GM10266 (cell line): Measurements from ENCODE around the gene LETM1.

ENCODE experiments used
- DNase-seq: peaks from one replicate; pipeline ENCODE4 v3.0.0; 2012; ENCODE audit errors: extremely low spot score
- TF ChIP-seq, protein P1 (sequence below): IDR thresholded peaks from 2 replicates; pipeline ENCODE4 v1.5.1; 2012; ENCODE audit warnings: mild to moderate bottlenecking, low read depth; ENCODE audit not compliant: control insufficient read depth, insufficient read depth; ENCODE audit errors: missing control alignments

The LETM1 gene

DNA sequence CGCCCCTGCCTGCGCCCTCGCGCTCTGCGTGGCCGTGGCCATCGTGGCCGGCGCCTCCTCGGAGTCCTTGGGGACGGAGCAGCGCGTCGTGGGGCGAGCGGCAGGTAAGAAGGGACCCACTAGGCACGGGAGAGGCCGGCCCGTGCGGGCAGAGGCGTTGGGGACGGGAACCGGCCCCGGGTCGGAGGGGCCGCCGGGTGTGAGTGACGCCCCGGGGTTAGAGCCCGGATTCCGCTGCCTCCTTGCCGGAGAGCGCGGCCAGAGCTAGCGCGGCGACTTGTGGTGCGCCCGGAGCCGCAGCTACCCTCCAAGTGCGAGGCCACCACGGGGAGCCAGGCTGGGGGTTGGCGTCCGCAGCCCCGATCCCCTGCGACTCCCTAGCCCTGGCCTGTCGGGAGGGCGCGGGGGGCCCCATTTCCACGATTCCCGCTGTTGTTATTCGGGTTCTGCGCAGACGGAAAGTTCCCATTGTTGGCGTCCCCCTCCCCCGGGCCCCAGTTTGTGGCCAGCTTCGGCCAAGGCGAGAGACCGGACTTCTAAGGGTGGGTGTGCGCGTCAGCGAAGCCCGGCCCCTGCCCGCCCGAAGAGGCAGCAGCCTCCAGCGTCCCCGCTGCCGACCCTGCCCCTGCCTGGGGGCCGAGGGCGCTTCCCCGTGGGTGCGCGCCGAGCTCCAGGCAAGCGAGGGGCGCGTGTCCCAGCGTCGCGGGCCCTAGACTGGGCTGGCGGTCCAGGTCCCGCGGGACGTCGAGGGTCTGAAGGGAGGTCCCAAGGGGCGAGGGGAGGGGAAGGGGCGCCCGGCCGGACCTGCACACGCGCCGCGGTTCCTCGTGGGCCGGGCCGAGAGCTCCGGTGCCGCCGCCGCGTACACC, 61.8 kb downstream of the LETM1 start:
- TF ChIP-seq, protein P1, sequence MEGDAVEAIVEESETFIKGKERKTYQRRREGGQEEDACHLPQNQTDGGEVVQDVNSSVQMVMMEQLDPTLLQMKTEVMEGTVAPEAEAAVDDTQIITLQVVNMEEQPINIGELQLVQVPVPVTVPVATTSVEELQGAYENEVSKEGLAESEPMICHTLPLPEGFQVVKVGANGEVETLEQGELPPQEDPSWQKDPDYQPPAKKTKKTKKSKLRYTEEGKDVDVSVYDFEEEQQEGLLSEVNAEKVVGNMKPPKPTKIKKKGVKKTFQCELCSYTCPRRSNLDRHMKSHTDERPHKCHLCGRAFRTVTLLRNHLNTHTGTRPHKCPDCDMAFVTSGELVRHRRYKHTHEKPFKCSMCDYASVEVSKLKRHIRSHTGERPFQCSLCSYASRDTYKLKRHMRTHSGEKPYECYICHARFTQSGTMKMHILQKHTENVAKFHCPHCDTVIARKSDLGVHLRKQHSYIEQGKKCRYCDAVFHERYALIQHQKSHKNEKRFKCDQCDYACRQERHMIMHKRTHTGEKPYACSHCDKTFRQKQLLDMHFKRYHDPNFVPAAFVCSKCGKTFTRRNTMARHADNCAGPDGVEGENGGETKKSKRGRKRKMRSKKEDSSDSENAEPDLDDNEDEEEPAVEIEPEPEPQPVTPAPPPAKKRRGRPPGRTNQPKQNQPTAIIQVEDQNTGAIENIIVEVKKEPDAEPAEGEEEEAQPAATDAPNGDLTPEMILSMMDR: no peak
- DNase-seq: no peak

DNA sequence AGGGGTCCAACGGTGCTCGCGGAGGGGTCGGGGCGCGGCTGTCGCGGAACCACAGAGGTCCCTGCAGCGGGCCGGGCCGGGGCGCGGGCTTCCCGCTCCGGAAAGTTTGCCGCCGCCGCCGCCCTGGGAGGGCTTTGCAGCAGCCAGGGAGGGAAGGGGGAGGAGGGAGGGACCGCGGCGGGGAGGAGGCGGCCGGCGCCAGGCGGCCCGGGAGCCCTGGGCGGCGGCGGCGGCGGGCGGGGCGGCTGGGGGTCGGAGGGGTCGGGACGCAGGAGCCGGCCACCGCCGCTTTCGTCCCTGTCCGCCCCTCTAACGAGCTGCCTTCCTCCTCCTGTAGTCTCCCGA, 62.5 kb downstream of the LETM1 start:
- peak; percentile 75 for DNase-seq
- TF ChIP-seq, protein P1: no peak

DNA sequence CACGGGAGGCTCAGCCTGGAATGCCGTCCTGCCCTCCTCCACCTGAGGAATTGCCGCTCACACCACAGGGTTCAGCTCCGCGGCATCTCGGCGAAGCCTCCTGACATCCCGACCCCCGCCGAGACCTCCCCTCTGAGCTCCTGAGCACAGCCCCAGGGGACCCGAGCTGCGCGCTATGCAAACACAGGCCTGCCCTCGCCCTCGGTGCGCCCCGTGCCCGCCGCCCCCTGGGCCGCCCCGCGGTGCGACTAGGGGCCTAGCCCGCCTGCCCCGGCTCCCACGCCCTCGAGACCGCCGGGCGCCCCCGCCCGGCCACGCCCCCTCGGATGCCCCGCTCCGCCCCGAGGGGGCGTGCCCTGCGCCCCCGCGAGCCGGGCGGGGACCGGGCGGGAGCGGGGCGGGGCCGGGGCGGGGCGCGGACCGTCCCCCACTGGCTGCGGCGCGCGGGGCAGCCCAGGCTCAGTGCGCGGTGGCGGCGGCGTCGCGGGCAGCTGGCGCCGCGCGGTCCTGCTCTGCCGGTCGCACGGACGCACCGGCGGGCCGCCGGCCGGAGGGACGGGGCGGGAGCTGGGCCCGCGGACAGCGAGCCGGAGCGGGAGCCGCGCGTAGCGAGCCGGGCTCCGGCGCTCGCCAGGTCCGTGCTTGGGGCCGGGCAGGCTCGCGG, 63.0 kb downstream of the LETM1 start, which contains the start of gene FGFR3:
TSS of gene FGFR3 (plus strand) at position 462 of the 664 bp plus-strand sequence. CDS start 642 bp downstream, outside the sequence.
- TF ChIP-seq, protein P1: no peak
- peak; percentile 96 for DNase-seq

DNA sequence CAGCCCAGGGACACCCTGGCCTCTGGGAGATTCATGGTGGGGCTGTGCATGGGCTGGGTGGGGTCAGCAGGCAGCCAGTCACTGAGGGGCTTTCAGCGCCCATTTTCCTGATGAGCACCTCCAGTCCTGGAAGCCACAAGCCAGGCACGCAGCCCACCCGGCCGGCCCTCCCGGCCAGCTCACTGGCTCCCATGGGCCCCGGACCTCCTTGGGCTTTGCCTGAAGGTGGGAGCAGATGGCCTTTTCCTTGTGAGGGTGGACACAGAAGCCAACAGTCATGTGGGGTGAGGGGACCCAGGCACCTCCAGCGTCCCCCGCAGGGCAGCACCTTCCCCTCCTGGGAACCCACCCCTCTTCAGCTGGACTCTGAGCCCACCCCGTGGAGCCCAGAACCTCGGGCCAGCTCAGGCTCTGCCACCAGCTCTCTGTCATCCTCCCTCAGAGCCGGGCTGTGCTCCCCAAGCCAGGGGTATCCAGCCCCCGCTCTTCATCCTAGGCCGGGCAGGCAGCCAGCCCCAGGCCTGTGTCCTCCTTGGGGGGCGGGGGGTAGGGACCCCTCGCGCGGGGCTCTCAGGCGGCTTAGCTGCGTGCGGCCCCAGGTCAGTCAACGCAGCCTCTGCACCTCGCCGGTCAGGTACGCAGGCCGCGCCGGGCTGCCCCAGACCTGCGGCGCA, 63.7 kb downstream of the LETM1 start:
- TF ChIP-seq, protein P1: no peak
- no peak for DNase-seq

DNA sequence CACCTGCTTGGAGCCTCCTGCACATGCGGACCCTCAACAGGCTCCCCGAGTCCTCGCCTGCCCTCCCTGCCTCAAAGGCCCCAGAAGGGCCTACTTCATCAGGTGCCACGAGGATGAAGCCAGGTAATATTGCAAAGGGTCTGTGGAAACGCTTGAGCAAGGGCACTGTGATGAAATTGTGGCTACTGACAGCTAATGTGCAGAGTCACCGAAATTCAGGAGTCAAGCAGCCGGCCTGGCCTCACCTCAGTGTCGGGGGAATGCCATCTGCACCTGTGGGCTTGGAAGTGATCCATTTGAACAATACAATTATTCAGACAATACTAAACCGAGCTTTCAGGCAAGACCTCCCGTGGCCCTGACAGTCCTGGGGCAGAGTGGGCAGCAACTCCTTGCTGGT, 66.0 kb downstream of the LETM1 start:
- TF ChIP-seq, protein P1: no peak
- DNase-seq: no peak

DNA sequence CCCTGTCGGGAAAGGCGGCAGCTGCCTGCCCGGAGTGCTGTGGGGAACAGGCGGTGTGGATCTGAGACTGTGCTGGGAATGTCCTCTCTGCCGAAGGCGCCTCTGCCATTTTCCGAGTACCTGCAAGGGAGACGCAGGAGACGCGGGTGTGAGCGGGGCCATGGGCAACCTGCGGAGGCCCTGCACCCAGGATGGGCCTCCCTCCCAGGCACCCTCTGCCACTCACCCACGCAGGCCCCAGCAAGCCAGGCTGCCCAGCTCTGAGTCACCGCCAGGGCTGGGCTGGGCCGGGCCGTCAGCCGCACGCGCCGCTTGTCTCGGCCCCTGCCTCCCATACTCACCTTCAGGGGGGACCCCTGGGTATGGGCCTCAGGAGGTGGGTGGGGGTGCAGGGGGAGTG, 66.4 kb downstream of the LETM1 start:
- no peak for DNase-seq
- TF ChIP-seq, protein P1: no peak
